ENCODE results near the gene ADAM29.
"Not testable (repeated sequence)": the region's sequence is repeated elsewhere in the genome, so short reads cannot be mapped to it uniquely, and the experiment has no call there.

ADAM29 gene

DNA sequence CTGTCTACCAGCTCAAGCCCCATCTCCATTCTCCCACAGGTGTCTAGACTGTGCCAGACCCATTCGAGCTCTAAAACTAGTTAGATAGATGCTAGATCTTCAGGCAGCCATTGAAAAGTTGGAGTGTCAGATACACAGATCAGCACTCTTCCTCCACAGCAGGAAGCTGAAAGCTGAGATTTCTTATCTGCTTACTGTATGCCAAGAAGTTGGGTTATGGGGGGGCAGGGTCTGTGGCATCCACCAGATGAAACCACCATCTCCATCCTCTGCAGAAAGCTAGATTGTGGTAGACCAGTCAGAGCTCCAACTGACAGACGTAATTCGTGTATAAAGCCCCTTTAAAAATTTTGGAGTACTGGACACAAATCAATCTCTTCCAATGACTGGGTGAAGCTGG, 54.8 kb downstream of the ADAM29 start:
- no peak for DNase-seq

DNA sequence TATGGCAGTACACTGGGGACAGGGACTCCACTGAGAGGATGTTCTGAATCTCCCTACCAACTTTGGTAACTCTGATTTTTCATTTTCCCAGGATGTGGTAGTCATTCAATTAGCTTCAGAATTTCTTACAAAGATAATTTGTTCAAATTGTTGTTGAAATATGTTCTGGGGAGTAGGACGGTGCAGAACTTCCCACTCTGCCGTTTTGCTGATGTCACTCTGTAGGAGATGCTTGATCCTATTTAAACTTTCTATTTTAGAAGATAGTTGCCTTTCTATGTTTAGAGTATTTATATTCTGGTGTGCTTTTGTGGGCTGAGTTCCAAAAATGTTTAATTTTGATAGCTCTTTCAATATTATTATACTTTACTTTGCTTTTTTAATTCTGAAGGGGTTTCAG, 55.2 kb downstream of the ADAM29 start:
- DNase-seq = no peak

DNA sequence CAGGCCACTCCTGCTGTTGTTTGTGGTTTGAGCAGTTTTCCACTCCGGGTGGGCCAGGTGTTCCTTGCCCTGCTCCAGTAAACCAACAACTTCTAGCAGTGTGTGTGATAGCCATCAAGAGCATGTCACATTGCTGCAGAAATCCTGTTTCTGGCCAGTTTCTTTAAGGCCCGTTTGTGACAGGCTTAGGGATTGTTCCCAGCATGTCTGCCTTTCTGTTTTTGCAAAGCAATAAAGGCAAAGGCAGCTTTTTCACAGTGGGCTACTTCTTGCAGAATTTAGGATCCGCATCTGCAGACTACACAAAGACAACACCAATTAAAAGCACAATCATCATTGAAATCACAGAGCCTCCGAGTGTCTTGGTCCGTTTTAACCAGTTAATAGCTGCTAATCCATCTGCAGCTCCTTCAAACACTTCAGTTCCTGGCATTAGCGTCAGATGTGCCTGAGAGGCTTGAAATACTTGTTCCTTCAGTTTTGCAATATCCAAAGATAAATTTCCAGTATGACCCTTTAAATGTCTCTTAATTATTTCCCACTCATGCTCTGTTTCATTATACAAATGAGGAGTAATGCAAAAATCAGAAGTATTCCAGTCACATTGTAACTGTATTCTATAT, 65.1 kb downstream of the ADAM29 start:
- no peak for DNase-seq

DNA sequence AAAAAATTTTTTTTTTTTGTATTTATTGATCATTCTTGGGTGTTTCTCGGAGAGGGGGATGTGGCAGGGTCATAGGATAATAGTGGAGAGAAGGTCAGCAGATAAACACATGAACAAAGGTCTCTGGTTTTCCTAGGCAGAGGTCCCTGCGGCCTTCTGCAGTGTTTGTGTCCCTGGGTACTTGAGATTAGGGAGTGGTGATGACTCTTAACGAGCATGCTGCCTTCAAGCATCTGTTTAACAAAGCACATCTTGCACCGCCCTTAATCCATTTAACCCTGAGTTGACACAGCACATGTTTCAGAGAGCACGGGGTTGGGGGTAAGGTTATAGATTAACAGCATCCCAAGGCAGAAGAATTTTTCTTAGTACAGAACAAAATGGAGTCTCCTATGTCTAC, 65.7 kb downstream of the ADAM29 start:
- not testable (repeated sequence) for DNase-seq

DNA sequence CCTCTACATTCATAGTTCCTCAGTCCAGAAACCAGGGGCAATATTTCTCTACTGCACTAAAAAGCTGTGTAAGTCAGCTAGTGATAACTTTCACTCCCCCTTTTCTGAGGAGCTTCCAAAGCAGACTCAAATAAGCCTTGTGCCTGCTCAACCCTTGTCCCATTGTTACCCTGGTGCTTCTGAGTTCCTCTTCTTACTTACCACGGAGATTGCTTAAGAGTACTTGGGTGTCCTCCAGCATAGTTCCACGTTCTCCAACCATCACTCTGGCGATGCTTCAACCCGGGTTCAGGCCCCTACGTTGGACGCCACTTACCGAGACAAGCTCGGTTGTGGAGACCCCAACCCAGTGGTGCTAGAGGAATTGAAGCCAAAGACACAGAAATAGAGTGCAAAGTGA, 71.6 kb downstream of the ADAM29 start:
- DNase-seq = no peak

DNA sequence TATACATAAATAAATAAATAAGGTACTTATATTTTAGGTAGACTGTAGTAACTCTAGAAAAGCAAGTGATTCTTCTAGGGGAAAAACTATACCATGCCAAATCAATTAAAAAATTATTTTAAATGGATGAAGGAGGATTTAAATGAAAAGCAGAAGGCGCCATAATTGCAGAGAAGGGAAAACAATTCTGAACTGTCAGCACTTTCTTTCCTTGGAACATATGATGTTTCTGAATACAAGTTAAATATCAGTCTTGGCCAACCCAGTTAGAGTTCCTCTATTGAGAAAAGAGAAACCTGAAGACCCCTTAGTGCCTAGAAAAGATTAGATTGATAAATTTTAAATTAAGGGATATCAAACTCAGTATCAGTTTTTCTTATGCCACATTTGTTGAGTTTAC, 75.8 kb downstream of the ADAM29 start:
- DNase-seq = no peak

DNA sequence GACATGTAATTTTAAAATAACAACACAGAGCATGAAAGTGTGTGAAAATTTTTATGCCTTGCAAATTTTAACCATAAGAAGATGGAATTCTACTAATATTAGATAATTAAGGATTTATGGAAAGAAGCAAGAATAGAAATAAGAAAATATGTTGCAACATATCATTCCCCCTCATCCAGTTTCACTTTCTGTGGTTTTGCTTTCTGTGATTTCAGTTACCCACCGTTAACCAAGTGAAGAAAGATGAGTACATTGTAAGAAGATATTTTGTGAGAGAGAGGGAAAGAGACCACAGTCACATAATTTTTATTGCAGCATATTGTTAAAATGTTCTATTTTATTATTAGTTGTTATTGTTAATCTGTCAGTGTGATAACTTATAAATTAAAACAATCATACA, 77.9 kb downstream of the ADAM29 start:
- no peak for DNase-seq

DNA sequence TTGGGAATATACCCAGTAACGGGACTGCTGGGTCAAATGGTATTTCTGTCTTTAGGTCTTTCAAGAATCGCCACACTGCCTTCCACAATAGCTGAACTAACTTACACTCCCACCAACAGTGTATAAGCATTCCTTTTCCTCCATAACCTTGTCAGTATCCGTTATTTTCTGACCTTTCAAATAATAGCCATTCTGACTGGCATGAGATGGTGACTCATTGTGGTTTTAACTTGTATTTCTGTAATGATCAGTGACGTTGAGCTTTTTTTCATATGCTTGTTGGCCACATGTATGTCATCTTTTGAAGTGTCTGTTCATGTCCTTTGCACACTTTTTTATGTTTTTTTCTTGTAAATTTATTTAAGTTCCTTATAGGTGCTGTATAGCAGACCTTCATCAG, 81.2 kb downstream of the ADAM29 start:
- no peak for DNase-seq

DNA sequence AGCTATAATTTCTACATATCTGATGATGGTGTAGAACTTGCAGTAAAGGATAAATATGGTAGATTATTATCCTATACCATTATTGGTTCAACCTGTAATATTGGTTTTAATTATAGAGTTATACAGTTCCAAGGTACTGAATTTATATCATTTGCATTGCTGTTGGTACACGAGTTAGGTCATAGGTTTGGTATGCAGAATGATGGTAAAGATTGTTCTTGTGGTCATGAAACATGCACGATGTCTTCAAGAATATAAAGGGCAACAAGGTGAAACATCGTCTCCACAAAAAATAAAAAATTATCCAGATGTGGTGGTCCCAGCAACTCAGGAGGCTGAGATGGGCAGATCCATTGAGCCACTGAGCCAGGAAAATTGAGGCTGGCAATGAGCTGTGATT, 99.6 kb downstream of the ADAM29 start:
- DNase-seq = no peak

DNA sequence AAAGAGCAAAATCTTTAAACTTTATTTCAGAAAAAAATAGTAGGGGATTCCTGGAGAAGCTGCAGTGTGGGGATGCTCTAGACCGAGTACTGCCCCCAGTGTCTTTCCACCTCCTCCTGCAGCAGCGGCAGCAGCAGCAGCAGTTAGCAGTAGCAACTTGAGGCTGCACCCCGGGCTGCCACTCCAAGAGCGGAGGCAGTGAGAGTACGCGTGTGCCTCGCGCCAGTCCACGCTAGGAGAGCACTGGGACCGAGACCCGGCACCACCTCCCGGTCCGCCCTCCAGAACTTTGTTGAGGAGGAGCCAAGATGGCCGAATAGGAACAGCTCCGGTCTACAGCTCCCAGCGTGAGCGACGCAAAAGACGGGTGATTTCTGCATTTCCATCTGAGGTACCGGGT, 101.3 kb downstream of the ADAM29 start:
- peak; percentile 14 for DNase-seq
